Neural cell (in vitro differentiated cells): Measurements from ENCODE around the gene TRPM1. TPM values are rescaled to one million over a fixed set of nuclear protein-coding genes. Genes with fewer than 3 reads are reported as not detected.

Source experiments
- H2AFZ ChIP-seq: fragments of 200-600, 300-800 bp; sonication (generic), shearing (Covaris generic); 2 replicates; pipeline ENCODE4 v1.6.0; 2014; ENCODE audit warnings: low read depth, mild to moderate bottlenecking, antibody characterized with exemption, low read length, moderate library complexity
- H3F3A ChIP-seq: fragments of 200-600 bp; shearing (Covaris generic); 2 replicates; pipeline ENCODE4 v1.6.1; 2016; ENCODE audit warnings: mild to moderate bottlenecking, moderate library complexity, mixed read lengths, antibody characterized with exemption, low read length; ENCODE audit not compliant: insufficient read depth, poor library complexity, severe bottlenecking
- H3K27ac ChIP-seq: fragments of 200-600, 300-800 bp; sonication (generic), shearing (Covaris generic); 2 replicates; pipeline ENCODE4 v1.5.1; 2014; ENCODE audit warnings: mild to moderate bottlenecking, low read length, moderate library complexity
- H3K27me3 ChIP-seq: fragments of 300-800, 200-600 bp; sonication (generic), shearing (Covaris generic); 2 replicates; pipeline ENCODE4 v1.6.0; 2014; ENCODE audit warnings: mild to moderate bottlenecking, low read depth, low read length, moderate library complexity; ENCODE audit not compliant: insufficient read depth
- H3K36me3 ChIP-seq: fragments of 300-800, 200-600 bp; sonication (generic), shearing (Covaris generic); 2 replicates; pipeline ENCODE4 v1.5.1; 2014; ENCODE audit warnings: mild to moderate bottlenecking, antibody characterized with exemption, low read length, moderate library complexity; ENCODE audit not compliant: insufficient read depth
- H3K4me2 ChIP-seq: fragments of 300-800, 200-600 bp; sonication (generic), shearing (Covaris generic); 2 replicates; pipeline ENCODE4 v1.6.0; 2014; ENCODE audit warnings: mild to moderate bottlenecking, low read length
- H3K4me3 ChIP-seq: fragments of 300-800, 200-600 bp; sonication (generic), shearing (Covaris generic); 2 replicates; pipeline ENCODE4 v1.5.1; 2014; ENCODE audit warnings: mild to moderate bottlenecking, low read length, moderate library complexity
- H3K79me2 ChIP-seq: fragments of 200-600 bp; shearing (Covaris generic); replicated peaks from 2 replicates; pipeline ENCODE4 v1.6.0; 2014; ENCODE audit warnings: mild to moderate bottlenecking, low read length, moderate library complexity; ENCODE audit not compliant: insufficient read depth
- H3K9ac ChIP-seq: fragments of 300-800, 200-600 bp; sonication (generic), shearing (Covaris generic); 2 replicates; pipeline ENCODE4 v1.6.1; 2016; ENCODE audit warnings: mild to moderate bottlenecking, low read length, mixed read lengths
- H3K9me2 ChIP-seq: fragments of 200-600 bp; shearing (Covaris generic); 2 replicates; pipeline ENCODE4 v1.6.1; 2016; ENCODE audit warnings: mild to moderate bottlenecking, low read length, mixed read lengths; ENCODE audit not compliant: insufficient read depth
- H3K9me3 ChIP-seq: fragments of 200-600, 300-800 bp; sonication (generic), shearing (Covaris generic); 2 replicates; pipeline ENCODE4 v1.6.1; 2016; ENCODE audit warnings: mild to moderate bottlenecking, mixed run types, low read length, moderate library complexity, mixed read lengths
- H4K20me1 ChIP-seq: fragments of 200-600 bp; shearing (Covaris generic); 2 replicates; pipeline ENCODE4 v1.6.1; 2016; ENCODE audit warnings: mild to moderate bottlenecking, mixed run types; ENCODE audit not compliant: insufficient read depth
- EP300 ChIP-seq: fragments of 450-650 bp; conservative IDR thresholded peaks from 2 replicates; pipeline ENCODE4 v1.6.1; 2014; ENCODE audit warnings: antibody characterized with exemption, mild to moderate bottlenecking, moderate library complexity; ENCODE audit not compliant: poor library complexity, severe bottlenecking
- EZH2 ChIP-seq: fragments of 200-600, 300-800 bp; shearing (Covaris generic), sonication (generic); IDR thresholded peaks from 2 replicates; pipeline ENCODE4 v1.6.1; 2014; ENCODE audit warnings: antibody characterized with exemption, low read length, borderline replicate concordance, mild to moderate bottlenecking; ENCODE audit not compliant: insufficient read depth, poor library complexity, severe bottlenecking
- MXI1 ChIP-seq: fragments of 450-650 bp; conservative IDR thresholded peaks from 2 replicates; pipeline ENCODE4 v1.6.1; 2014; ENCODE audit warnings: antibody characterized with exemption, mild to moderate bottlenecking; ENCODE audit not compliant: poor library complexity, severe bottlenecking
- POLR2AphosphoS5 ChIP-seq: IDR thresholded peaks from 2 replicates; pipeline ENCODE4 v1.6.1; 2012
- RAD21 ChIP-seq: fragments of 450-650 bp; conservative IDR thresholded peaks from 2 replicates; pipeline ENCODE4 v1.6.1; 2014; ENCODE audit warnings: antibody characterized with exemption, mild to moderate bottlenecking, moderate library complexity
- SMC3 ChIP-seq: fragments of 450-650 bp; conservative IDR thresholded peaks from 2 replicates; pipeline ENCODE4 v1.6.1; 2014; ENCODE audit warnings: antibody characterized with exemption, mild to moderate bottlenecking, moderate library complexity; ENCODE audit not compliant: poor library complexity
- TAF1 ChIP-seq: IDR thresholded peaks from 2 replicates; pipeline ENCODE4 v1.6.1; 2012; ENCODE audit warnings: low read depth
- polyA plus RNA-seq: library from polyadenylated mRNA; depleted of rRNA; stranded (reverse); fragments of >200 nt; gene quantifications from 2 replicates; pipeline ENCODE4 v1.2.3, GENCODE V29; 2014
- TF ChIP-seq, protein P1 (sequence below): IDR thresholded peaks from 2 replicates; pipeline ENCODE4 v1.6.1; 2012; ENCODE audit warnings: borderline replicate concordance
- TF ChIP-seq, protein P2 (sequence below): fragments of 450-650 bp; IDR thresholded peaks from 2 replicates; pipeline ENCODE4 v1.5.1; 2014; ENCODE audit warnings: antibody characterized with exemption, mild to moderate bottlenecking, moderate library complexity; ENCODE audit not compliant: poor library complexity, severe bottlenecking

The TRPM1 gene
- polyA plus RNA-seq, 1 donor from 2014 or later, result not detected

- no peaks in the 10 kb centered on the region for H3K36me3 ChIP-seq
- H3K9me3 ChIP-seq, result peaks cover 3% of the 10 kb centered on the region
- no peaks in the 10 kb centered on the region for H3F3A ChIP-seq
- no peak for TF ChIP-seq MXI1
- TF ChIP-seq EP300, result no peak
- TF ChIP-seq SMC3, result no peak
- TF ChIP-seq, protein P1, sequence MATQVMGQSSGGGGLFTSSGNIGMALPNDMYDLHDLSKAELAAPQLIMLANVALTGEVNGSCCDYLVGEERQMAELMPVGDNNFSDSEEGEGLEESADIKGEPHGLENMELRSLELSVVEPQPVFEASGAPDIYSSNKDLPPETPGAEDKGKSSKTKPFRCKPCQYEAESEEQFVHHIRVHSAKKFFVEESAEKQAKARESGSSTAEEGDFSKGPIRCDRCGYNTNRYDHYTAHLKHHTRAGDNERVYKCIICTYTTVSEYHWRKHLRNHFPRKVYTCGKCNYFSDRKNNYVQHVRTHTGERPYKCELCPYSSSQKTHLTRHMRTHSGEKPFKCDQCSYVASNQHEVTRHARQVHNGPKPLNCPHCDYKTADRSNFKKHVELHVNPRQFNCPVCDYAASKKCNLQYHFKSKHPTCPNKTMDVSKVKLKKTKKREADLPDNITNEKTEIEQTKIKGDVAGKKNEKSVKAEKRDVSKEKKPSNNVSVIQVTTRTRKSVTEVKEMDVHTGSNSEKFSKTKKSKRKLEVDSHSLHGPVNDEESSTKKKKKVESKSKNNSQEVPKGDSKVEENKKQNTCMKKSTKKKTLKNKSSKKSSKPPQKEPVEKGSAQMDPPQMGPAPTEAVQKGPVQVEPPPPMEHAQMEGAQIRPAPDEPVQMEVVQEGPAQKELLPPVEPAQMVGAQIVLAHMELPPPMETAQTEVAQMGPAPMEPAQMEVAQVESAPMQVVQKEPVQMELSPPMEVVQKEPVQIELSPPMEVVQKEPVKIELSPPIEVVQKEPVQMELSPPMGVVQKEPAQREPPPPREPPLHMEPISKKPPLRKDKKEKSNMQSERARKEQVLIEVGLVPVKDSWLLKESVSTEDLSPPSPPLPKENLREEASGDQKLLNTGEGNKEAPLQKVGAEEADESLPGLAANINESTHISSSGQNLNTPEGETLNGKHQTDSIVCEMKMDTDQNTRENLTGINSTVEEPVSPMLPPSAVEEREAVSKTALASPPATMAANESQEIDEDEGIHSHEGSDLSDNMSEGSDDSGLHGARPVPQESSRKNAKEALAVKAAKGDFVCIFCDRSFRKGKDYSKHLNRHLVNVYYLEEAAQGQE, result no peak
- no peak for TF ChIP-seq RAD21
- no peak for TF ChIP-seq POLR2AphosphoS5
- TF ChIP-seq, protein P2, sequence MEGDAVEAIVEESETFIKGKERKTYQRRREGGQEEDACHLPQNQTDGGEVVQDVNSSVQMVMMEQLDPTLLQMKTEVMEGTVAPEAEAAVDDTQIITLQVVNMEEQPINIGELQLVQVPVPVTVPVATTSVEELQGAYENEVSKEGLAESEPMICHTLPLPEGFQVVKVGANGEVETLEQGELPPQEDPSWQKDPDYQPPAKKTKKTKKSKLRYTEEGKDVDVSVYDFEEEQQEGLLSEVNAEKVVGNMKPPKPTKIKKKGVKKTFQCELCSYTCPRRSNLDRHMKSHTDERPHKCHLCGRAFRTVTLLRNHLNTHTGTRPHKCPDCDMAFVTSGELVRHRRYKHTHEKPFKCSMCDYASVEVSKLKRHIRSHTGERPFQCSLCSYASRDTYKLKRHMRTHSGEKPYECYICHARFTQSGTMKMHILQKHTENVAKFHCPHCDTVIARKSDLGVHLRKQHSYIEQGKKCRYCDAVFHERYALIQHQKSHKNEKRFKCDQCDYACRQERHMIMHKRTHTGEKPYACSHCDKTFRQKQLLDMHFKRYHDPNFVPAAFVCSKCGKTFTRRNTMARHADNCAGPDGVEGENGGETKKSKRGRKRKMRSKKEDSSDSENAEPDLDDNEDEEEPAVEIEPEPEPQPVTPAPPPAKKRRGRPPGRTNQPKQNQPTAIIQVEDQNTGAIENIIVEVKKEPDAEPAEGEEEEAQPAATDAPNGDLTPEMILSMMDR, result no peak
- TF ChIP-seq TAF1, result no peak
- TF ChIP-seq EZH2, result no peak
- no peak overlapping the region for H3K4me2 ChIP-seq
- no peaks in the 10 kb centered on the region for H3K9me2 ChIP-seq
- no peaks in the 10 kb centered on the region for H3K79me2 ChIP-seq
- H3K4me3 ChIP-seq, result no peak overlapping the region
- H3K27ac ChIP-seq, result no peak overlapping the region
- H3K27me3 ChIP-seq, result no peaks in the 10 kb centered on the region
- no peaks in the 10 kb centered on the region for H4K20me1 ChIP-seq
- H3K9ac ChIP-seq, result no peak overlapping the region
- no peak overlapping the region for H2AFZ ChIP-seq
Observed at GRCh38 chr15:31010036-31010435, 91.5 kb downstream of the TRPM1 start.

DNA sequence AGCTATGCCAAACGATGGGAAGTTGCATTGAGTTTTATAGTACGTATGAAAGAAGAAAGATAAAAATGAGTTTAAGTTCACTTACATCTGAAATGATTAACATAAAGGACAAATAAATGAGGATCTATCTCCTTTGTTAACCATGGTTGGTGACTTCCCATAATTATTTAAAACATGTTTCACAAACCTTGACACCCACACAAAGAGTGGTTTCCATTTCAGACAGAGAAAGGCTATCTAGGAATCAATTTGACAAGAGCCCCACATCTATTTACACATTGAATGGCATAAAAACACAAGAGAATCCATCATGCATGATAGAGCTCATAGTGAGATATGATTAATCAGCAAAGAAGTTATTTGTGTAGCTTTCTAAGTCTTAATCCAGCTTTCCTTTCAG lies 95.9 kb downstream of the TRPM1 start:
- Histone ChIP-seq H3F3A (no peaks in the 10 kb centered on the region), H3K27me3 (no peaks in the 10 kb centered on the region), H3K9me2 (no peaks in the 10 kb centered on the region), H3K36me3 (no peaks in the 10 kb centered on the region), H4K20me1 (no peaks in the 10 kb centered on the region), H3K9me3 (no peaks in the 10 kb centered on the region), H3K9ac (no peak overlapping the region), H3K27ac (no peak overlapping the region), H2AFZ (no peak overlapping the region), H3K4me3 (no peak overlapping the region), H3K79me2 (no peaks in the 10 kb centered on the region), H3K4me2 (no peak overlapping the region)
- TF ChIP-seq EP300, result peak; percentile 34
- TF ChIP-seq, protein P2, result no peak
